DND-41 (cell line): ENCODE results near the gene PITPNC1.

Experiments used
- ATAC-seq: fragments of 200-7000 bp; cut with Tn5 transposase; 3 replicates; pipeline ENCODE4 v1.9.1; 2021; ENCODE audit warnings: low read depth; ENCODE audit not compliant: insufficient read depth
- DNase-seq: peaks from one replicate; pipeline ENCODE4 v3.0.0-alpha.2; 2020
- H2AFZ ChIP-seq: 2 replicates; pipeline ENCODE4 v1.6.0; 2012; ENCODE audit warnings: low read depth, low read length
- H3K27ac ChIP-seq: 2 replicates; pipeline ENCODE4 v1.5.1; 2012; ENCODE audit warnings: low read length, inconsistent platforms
- H3K27me3 ChIP-seq: fragments of 200-600 bp; sonication (generic); 2 replicates; pipeline ENCODE4 v1.6.0; 2012; ENCODE audit warnings: low read length, mild to moderate bottlenecking, inconsistent platforms; ENCODE audit not compliant: insufficient read depth, poor library complexity
- H3K36me3 ChIP-seq: 2 replicates; pipeline ENCODE4 v1.5.1; 2012; ENCODE audit warnings: low read length, inconsistent platforms; ENCODE audit not compliant: insufficient read depth
- H3K4me1 ChIP-seq: 2 replicates; pipeline ENCODE4 v1.5.1; 2012; ENCODE audit warnings: mild to moderate bottlenecking, low read length; ENCODE audit not compliant: insufficient read depth
- H3K4me2 ChIP-seq: 2 replicates; pipeline ENCODE4 v1.6.0; 2012; ENCODE audit warnings: mild to moderate bottlenecking, moderate library complexity, low read length, inconsistent platforms; ENCODE audit not compliant: insufficient read depth
- H3K4me3 ChIP-seq, 2 experiments: fragments of 200-600 bp in 1 of 2; shearing (Covaris generic) in 1 of 2; 2 replicates each; pipeline ENCODE4 v1.5.1; 2012 to 2016; ENCODE audit warnings: inconsistent platforms in 2 of 2, low read length in 2 of 2, mild to moderate bottlenecking in 2 of 2, low read depth in 1 of 2, moderate library complexity in 1 of 2
- H3K79me2 ChIP-seq: 2 replicates; pipeline ENCODE4 v1.6.0; 2012; ENCODE audit warnings: low read length, inconsistent platforms; ENCODE audit not compliant: insufficient read depth
- H3K9ac ChIP-seq: 2 replicates; pipeline ENCODE4 v1.6.0; 2012; ENCODE audit warnings: low read depth, mild to moderate bottlenecking, inconsistent platforms, low read length, moderate library complexity
- H3K9me3 ChIP-seq: 2 replicates; pipeline ENCODE4 v1.5.1; 2012; ENCODE audit warnings: low read length, moderate library complexity, mild to moderate bottlenecking, inconsistent platforms; ENCODE audit not compliant: insufficient read depth, severe bottlenecking
- H4K20me1 ChIP-seq: 2 replicates; pipeline ENCODE4 v1.6.0; 2012; ENCODE audit warnings: low read length; ENCODE audit not compliant: insufficient read depth
- CTCF ChIP-seq: IDR thresholded peaks from 2 replicates; pipeline ENCODE4 v1.5.1; 2012; ENCODE audit warnings: borderline replicate concordance, low read length, moderate library complexity, mild to moderate bottlenecking; ENCODE audit not compliant: poor library complexity, severe bottlenecking; ENCODE audit errors: extremely low read depth
- EZH2 ChIP-seq: IDR thresholded peaks from 3 replicates; pipeline ENCODE4 v1.6.1; 2012; ENCODE audit warnings: borderline replicate concordance, low read depth, mild to moderate bottlenecking, moderate library complexity, low read length, inconsistent platforms; ENCODE audit not compliant: severe bottlenecking

The PITPNC1 gene

GRCh38 chr17:67573987-67574657, 197.0 kb downstream of the PITPNC1 start:
- no peak for DNase-seq
- Histone ChIP-seq H3K27ac (no peak overlapping the region), H3K79me2 (no peaks in the 10 kb centered on the region), H3K4me1 (no peaks in the 10 kb centered on the region), H3K27me3 (no peaks in the 10 kb centered on the region), H3K9me3 (no peaks in the 10 kb centered on the region), H4K20me1 (no peaks in the 10 kb centered on the region), H3K9ac (no peak overlapping the region), H2AFZ (no peak overlapping the region), H3K4me2 (no peak overlapping the region), H3K4me3 (no peak overlapping the region), H3K36me3 (no peaks in the 10 kb centered on the region)
- ATAC-seq = no peak
- TF ChIP-seq CTCF (no peak), EZH2 (no peak)

GRCh38 chr17:67574658-67575293, 197.7 kb downstream of the PITPNC1 start:
- H3K4me1 ChIP-seq = no peaks in the 10 kb centered on the region

GRCh38 chr17:67575325-67575724, 198.2 kb downstream of the PITPNC1 start:
- ATAC-seq (no peak), DNase-seq (no peak)
- no peak overlapping the region for H3K9ac ChIP-seq
- H4K20me1 ChIP-seq = no peaks in the 10 kb centered on the region
- H3K27me3 ChIP-seq = no peaks in the 10 kb centered on the region
- TF ChIP-seq EZH2 (no peak), CTCF (no peak)
- no peaks in the 10 kb centered on the region for H3K9me3 ChIP-seq
- H3K4me2 ChIP-seq = no peak overlapping the region
- H3K79me2 ChIP-seq = no peaks in the 10 kb centered on the region
- H3K36me3 ChIP-seq = no peaks in the 10 kb centered on the region
- no peak overlapping the region for H3K27ac ChIP-seq
- no peaks in the 10 kb centered on the region for H3K4me1 ChIP-seq
- H2AFZ ChIP-seq = no peak overlapping the region
- H3K4me3 ChIP-seq = no peak overlapping the region

More at GRCh38 chr17:67574658-67575293, 197.7 kb downstream of the PITPNC1 start:
- H3K36me3 ChIP-seq = no peaks in the 10 kb centered on the region
- no peak for DNase-seq
- TF ChIP-seq EZH2 (no peak), CTCF (no peak)
- H2AFZ ChIP-seq = no peak overlapping the region
- H3K4me2 ChIP-seq = no peak overlapping the region
- no peaks in the 10 kb centered on the region for H4K20me1 ChIP-seq
- no peak overlapping the region for H3K27ac ChIP-seq
- no peaks in the 10 kb centered on the region for H3K9me3 ChIP-seq
- H3K9ac ChIP-seq = no peak overlapping the region
- no peak for ATAC-seq
- H3K79me2 ChIP-seq = no peaks in the 10 kb centered on the region
- no peaks in the 10 kb centered on the region for H3K27me3 ChIP-seq
- H3K4me3 ChIP-seq = no peak overlapping the region
